ENCODE results near the gene ALG1L2. TPM values are rescaled to one million over a fixed set of nuclear protein-coding genes. Genes with fewer than 3 reads are reported as not detected.
"Not testable (repeated sequence)": the region's sequence is repeated elsewhere in the genome, so short reads cannot be mapped to it uniquely, and the experiment has no call there.

Gene ALG1L2
- total RNA-seq, 3 donors from 2014 or later (not counting 1 experiment from before 2014, with no cell fraction given), result 1.3 to 1.7 TPM; not detected in 1

DNA sequence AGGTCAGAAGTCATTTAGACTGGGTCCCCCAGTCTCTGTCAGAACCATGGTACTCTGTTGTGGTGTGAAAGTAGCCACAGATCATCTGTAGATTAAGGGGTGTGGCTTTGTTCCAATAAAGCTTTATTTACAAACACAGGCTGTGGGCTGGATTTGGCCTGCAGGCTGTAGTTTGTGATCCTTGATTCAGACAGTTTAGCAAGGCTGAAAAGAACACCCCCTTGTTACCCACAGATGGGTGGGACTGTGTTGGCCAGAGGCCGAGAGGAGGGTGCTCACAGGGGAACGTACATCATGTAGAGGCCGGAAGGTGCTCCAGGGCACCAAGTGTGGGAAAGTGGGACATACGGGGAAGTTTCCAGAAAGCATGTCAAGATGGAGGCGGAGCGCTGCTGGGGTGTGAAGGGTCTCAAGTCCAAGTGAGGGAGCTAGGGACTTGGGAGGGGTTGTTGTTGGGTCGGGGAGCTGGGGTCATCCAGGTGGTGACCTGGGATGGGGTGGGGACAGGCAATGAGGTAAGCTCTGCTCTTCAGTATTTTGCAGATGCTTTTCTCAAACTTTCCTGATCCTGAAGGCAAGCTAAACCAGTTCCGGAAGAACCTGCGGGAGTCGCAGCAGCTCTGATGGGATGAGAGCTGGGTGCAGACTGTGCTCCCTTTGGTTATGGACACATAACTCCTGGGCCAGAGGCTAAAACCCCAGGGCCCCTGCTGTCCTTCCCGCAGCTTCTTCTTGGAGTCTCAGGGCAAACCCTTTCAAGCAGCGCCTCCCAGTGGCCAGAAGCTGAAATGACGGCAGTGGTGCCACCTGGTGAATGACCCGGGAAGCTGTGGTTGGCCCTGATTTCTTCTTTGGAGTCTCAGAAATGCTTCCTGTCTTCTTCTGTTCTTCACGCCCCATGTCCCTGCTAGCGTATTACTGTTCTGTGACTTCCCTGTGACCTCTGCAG lies 16.3 kb downstream of the ALG1L2 start:
- H3K4me3 ChIP-seq (ENCODE audit: low read length); H3K27me3 ChIP-seq (ENCODE audit: control insufficient read depth, insufficient read depth, low read length); ATAC-seq; H3K27me3 Mint-ChIP-seq (ENCODE audit: low read depth in 2 of 2); H3K9me3 Mint-ChIP-seq; H3K36me3 Mint-ChIP-seq; H3K36me3 ChIP-seq (ENCODE audit: control insufficient read depth, insufficient read depth, low read length); H3K9me3 ChIP-seq (ENCODE audit: control insufficient read depth, insufficient read depth, low read length); H3K27ac ChIP-seq (ENCODE audit: low read length); H3K4me3 Mint-ChIP-seq: not testable (repeated sequence)
- peak overlapping the region in 1 of 2 donors; percentile 73 for H3K27ac Mint-ChIP-seq
- H3K4me1 ChIP-seq (ENCODE audit: control insufficient read depth, insufficient read depth, low read length), result peaks cover 46% of the 10 kb centered on the region
- H3K4me1 Mint-ChIP-seq, result peaks cover 0 to 45% of the 10 kb centered on the region in 2 donors
- TF ChIP-seq, protein P1, sequence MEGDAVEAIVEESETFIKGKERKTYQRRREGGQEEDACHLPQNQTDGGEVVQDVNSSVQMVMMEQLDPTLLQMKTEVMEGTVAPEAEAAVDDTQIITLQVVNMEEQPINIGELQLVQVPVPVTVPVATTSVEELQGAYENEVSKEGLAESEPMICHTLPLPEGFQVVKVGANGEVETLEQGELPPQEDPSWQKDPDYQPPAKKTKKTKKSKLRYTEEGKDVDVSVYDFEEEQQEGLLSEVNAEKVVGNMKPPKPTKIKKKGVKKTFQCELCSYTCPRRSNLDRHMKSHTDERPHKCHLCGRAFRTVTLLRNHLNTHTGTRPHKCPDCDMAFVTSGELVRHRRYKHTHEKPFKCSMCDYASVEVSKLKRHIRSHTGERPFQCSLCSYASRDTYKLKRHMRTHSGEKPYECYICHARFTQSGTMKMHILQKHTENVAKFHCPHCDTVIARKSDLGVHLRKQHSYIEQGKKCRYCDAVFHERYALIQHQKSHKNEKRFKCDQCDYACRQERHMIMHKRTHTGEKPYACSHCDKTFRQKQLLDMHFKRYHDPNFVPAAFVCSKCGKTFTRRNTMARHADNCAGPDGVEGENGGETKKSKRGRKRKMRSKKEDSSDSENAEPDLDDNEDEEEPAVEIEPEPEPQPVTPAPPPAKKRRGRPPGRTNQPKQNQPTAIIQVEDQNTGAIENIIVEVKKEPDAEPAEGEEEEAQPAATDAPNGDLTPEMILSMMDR (IDR thresholded peaks at IDR 0.05), result peak; percentile 41
- DNase-seq, result peak; percentile 35 to 41
- 48% methylated on average over 12 of the region's 16 CpGs for WGBS (ENCODE audit: insufficient coverage)
- intact Hi-C loops (cut with micrococcal nuclease), result loop anchor here (5.0 to 10.0 kb wide), 2 partner anchors 156 to 473 kb away; no protein-coding TSS in a partner anchor

DNA sequence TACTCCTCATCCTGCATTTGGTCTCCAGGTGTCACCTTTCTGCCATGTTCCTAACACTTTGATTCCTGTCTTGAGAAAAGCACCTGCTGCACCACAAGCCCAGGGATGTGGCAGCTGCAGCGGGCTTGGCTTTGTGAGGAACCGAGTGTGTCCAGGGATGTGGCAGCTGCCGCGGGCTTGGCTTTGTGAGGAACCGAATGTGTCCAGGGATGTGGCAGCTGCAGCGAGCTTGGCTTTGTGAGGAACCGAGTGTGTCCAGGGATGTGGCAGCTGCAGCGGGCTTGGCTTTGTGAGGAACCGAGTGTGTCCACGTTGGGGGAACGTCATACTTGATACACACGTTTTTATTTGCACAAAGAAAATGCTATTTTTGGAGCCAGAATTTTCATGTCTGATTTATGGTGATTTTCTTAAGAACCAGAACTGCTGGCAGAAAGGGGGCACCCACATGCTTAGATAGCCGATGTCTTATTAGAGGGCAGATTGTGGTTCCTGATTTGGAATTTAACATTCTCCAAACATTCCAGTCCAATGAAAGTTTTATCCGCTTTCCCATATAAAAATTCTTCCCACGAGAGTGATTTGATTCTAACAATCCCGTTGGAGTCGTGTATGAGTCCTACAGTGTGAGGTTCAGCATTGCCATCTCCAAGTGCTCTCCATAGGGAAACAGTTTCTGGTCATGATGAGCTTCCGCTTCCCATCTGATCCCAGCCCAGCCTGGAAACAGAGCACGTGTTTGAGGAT lies 17.2 kb downstream of the ALG1L2 start:
- peaks cover 0 to 40% of the 10 kb centered on the region in 2 donors for H3K4me1 Mint-ChIP-seq
- 87% methylated on average over 16 of the region's 19 CpGs for WGBS (ENCODE audit: insufficient coverage)
- not testable (repeated sequence) for H3K4me3 Mint-ChIP-seq; H3K9me3 Mint-ChIP-seq; H3K27ac Mint-ChIP-seq; H3K36me3 Mint-ChIP-seq; H3K36me3 ChIP-seq (ENCODE audit: control insufficient read depth, insufficient read depth, low read length); H3K4me3 ChIP-seq (ENCODE audit: low read length); H3K27ac ChIP-seq (ENCODE audit: low read length); H3K27me3 ChIP-seq (ENCODE audit: control insufficient read depth, insufficient read depth, low read length); H3K27me3 Mint-ChIP-seq (ENCODE audit: low read depth in 2 of 2); DNase-seq; ATAC-seq; H3K9me3 ChIP-seq (ENCODE audit: control insufficient read depth, insufficient read depth, low read length)
- TF ChIP-seq, protein P1 (IDR thresholded peaks at IDR 0.05), result peak; percentile 7
- H3K4me1 ChIP-seq (ENCODE audit: control insufficient read depth, insufficient read depth, low read length), result peaks cover 37% of the 10 kb centered on the region
- intact Hi-C loops (cut with micrococcal nuclease), result loop anchor here (5.0 to 10.0 kb wide), 2 partner anchors 157 to 474 kb away; no protein-coding TSS in a partner anchor

DNA sequence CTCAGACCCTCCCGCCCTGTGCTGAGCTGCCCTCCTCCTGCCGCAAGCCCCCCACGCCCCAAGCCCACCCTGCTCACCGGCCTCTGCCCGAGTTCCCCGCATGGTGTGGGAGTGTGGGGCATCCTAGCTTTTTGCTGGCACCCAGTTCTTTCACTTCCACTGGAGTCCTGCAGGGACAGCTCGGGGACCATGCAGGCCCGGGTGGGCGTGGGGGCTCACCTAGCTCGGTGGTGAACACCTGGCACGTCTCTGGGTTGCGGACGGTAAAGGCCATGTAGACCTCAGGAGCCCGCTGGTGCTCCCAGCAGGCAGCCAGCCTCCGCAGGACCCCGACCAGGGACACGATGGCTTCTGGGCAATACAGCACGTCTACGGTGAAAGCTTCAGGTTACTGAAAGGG lies 20.9 kb downstream of the ALG1L2 start:
- H3K9me3 Mint-ChIP-seq; intact Hi-C loops (cut with micrococcal nuclease); H3K27me3 Mint-ChIP-seq (ENCODE audit: low read depth in 2 of 2); H3K36me3 Mint-ChIP-seq; H3K4me1 ChIP-seq (ENCODE audit: control insufficient read depth, insufficient read depth, low read length); DNase-seq; H3K4me3 Mint-ChIP-seq; H3K36me3 ChIP-seq (ENCODE audit: control insufficient read depth, insufficient read depth, low read length); H3K4me3 ChIP-seq (ENCODE audit: low read length); ATAC-seq; H3K27ac Mint-ChIP-seq; H3K27ac ChIP-seq (ENCODE audit: low read length); H3K9me3 ChIP-seq (ENCODE audit: control insufficient read depth, insufficient read depth, low read length); H3K27me3 ChIP-seq (ENCODE audit: control insufficient read depth, insufficient read depth, low read length): not testable (repeated sequence)
- peaks cover 0 to 12% of the 10 kb centered on the region in 2 donors for H3K4me1 Mint-ChIP-seq
- 98% methylated on average over 18 of the region's 19 CpGs for WGBS (ENCODE audit: insufficient coverage)

DNA sequence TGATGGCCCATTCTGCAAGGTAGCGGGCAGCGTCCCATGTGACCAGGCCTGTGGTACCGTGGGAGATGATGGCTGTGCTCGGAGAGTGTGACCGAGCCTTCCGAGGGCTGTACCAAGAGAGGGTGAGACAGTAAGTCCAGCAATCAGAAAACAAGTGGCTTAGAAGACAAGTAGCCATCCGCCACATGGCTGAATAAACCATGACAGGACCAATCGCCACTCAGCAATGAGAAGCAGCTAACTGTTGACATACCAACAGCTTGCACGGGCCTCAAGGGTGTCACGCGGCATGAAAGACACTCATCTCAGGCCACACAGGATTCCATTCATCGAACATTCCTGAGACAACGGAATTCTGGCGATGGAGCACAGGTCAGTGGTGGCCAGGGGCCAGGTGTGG lies 22.6 kb downstream of the ALG1L2 start:
- H3K27me3 Mint-ChIP-seq (ENCODE audit: low read depth in 2 of 2); H3K27ac Mint-ChIP-seq; H3K27me3 ChIP-seq (ENCODE audit: control insufficient read depth, insufficient read depth, low read length); DNase-seq; H3K9me3 Mint-ChIP-seq; H3K9me3 ChIP-seq (ENCODE audit: control insufficient read depth, insufficient read depth, low read length); H3K36me3 ChIP-seq (ENCODE audit: control insufficient read depth, insufficient read depth, low read length); H3K4me3 ChIP-seq (ENCODE audit: low read length); ATAC-seq; intact Hi-C loops (cut with micrococcal nuclease); H3K27ac ChIP-seq (ENCODE audit: low read length); H3K4me1 Mint-ChIP-seq; H3K36me3 Mint-ChIP-seq; H3K4me3 Mint-ChIP-seq; H3K4me1 ChIP-seq (ENCODE audit: control insufficient read depth, insufficient read depth, low read length): not testable (repeated sequence)
- whole genome bisulfite sequencing (ENCODE audit: insufficient coverage), result 98% methylated on average over 11 of the region's 14 CpGs

DNA sequence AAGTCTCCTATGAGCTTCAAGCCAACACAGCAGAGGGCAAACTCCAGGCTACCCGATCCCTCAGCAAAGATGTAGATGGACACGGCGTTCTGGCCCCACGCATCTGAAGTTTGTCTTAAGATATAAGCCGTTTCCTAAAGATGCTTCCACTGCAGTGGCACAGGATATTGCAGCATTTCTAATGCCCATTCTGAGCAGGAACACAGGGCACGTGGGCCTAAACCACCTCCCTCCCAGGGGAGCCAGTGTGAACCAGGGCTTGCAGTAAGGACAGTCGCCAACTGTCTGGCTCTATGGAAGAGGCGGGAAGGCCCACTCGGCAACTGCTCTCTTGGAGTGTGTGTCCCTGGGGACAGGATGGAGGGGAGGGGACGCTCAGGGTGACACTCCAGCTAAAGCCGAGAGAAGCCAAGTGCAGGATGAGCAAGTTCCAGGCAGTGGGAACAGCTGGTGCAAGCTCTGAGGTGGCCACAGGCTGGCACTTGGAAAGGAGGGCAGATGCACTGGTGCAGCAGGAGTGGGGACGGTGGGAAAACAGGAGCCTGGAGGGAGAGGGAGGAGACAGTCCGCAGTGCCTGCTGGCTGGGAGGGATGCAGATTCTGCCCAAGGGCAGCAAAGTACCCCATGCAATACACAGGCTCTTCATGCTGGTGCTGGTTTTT lies 25.8 kb downstream of the ALG1L2 start:
- intact Hi-C loops (cut with micrococcal nuclease); H3K4me3 Mint-ChIP-seq: not testable (repeated sequence)

More for the DNA sequence above, 25.8 kb downstream of the ALG1L2 start:
- not testable (repeated sequence) for H3K27me3 Mint-ChIP-seq (ENCODE audit: low read depth in 2 of 2); H3K9me3 Mint-ChIP-seq; H3K9me3 ChIP-seq (ENCODE audit: control insufficient read depth, insufficient read depth, low read length); H3K36me3 ChIP-seq (ENCODE audit: control insufficient read depth, insufficient read depth, low read length); H3K27ac ChIP-seq (ENCODE audit: low read length); ATAC-seq; H3K27me3 ChIP-seq (ENCODE audit: control insufficient read depth, insufficient read depth, low read length); H3K36me3 Mint-ChIP-seq; H3K27ac Mint-ChIP-seq; H3K4me3 ChIP-seq (ENCODE audit: low read length); DNase-seq; H3K4me1 ChIP-seq (ENCODE audit: control insufficient read depth, insufficient read depth, low read length)
- WGBS (ENCODE audit: insufficient coverage), result 99% methylated on average over 8 of the region's 13 CpGs
- H3K4me1 Mint-ChIP-seq, result peaks cover 0 to 16% of the 10 kb centered on the region in 2 donors
